RCC 7860 (cell line): ENCODE data around the gene MC1R.
"Not testable (repeated sequence)": the region's sequence is repeated elsewhere in the genome, so short reads cannot be mapped to it uniquely, and the experiment has no call there.

ENCODE experiments used
- DNase-seq: peaks from one replicate; pipeline ENCODE4 v3.0.0-alpha.2; 2015; ENCODE audit warnings: low spot score
- FAIRE-seq: peaks from 2 replicates; lab custom pipeline; 2012; peaks lifted over from hg19 to GRCh38; lab: Jason Lieb, UNC

Gene MC1R

DNA sequence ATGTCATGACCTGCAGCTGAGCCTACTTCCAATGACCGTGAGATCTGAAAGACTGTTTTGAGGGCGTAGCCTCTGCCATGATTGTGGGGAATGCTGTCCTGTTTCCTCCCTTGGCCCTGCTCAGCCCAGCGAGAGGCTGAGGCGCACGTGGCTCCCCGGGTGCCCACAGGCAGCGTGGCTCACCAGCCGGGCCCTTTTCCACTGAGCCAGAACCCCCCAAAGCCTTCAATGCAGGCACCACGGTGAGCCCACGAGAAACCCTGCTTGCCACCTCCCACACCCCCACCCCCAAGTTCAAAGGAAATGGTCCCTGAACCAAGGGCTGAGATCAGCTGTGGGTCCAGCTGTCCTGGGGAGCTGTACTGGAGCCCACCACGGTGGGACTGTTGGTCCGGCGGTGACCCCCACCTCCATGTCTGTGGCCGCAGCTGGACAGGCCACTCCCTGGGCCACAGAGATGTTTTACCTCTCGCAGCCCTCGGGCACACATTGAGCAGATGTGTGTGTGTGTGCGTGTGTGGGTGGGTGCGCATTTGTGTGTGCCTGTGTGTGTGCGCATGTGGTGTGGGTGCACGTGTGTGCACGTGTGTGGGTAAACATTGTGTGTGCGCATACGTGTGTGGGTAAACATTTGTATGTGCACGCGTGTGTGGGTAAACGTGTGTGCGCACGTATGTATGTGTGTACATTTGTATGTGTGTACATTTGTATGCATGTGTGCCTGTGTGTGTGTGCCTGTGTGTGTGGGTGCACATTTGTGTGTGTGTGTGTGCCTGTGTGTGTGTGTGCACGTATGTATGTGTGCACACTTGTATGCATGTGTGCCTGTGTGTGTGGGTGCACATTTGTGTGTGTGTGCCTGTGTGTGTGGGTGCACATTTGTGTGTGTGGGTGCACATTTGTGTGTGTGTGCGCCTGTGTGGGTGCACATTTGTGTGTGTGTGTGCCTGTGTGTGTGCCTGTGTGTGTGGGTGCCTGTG is 5.0 kb upstream of the MC1R start:
- DNase-seq, result no peak
- no peak for FAIRE-seq

- DNase-seq, FAIRE-seq: not testable (repeated sequence)
Observed at GRCh38 chr16:89914642-89915285, 3.9 kb upstream of the MC1R start.

GRCh38 chr16:89915303-89916232 is 3.1 kb upstream of the MC1R start:
- DNase-seq (no peak), FAIRE-seq (no peak)

- FAIRE-seq (peak; percentile 85), DNase-seq (peak; percentile 92)
Observed at GRCh38 chr16:89917773-89918452, 749 bp upstream of the MC1R start.

GRCh38 chr16:89919535-89920406 is 1.1 kb downstream of the MC1R start:
- FAIRE-seq (no peak), DNase-seq (no peak)

DNA sequence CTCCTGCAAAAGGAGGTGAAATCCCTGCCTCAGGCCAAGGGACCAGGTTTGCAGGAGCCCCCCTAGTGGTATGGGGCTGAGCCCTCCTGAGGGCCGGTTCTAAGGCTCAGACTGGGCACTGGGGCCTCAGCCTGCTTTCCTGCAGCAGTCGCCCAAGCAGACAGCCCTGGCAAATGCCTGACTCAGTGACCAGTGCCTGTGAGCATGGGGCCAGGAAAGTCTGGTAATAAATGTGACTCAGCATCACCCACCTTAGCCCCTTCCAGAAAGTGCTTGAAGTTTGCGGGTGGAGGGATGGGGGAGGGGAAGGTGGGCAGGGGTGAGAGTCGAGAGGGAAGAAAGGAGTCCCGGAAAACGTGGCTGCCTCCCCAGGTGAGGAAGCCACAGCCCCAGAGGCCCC is 2.1 kb downstream of the MC1R start:
- FAIRE-seq (no peak), DNase-seq (peak; percentile 43)

GRCh38 chr16:89921131-89921701 is 2.6 kb downstream of the MC1R start:
- no peak for FAIRE-seq
- no peak for DNase-seq

DNA sequence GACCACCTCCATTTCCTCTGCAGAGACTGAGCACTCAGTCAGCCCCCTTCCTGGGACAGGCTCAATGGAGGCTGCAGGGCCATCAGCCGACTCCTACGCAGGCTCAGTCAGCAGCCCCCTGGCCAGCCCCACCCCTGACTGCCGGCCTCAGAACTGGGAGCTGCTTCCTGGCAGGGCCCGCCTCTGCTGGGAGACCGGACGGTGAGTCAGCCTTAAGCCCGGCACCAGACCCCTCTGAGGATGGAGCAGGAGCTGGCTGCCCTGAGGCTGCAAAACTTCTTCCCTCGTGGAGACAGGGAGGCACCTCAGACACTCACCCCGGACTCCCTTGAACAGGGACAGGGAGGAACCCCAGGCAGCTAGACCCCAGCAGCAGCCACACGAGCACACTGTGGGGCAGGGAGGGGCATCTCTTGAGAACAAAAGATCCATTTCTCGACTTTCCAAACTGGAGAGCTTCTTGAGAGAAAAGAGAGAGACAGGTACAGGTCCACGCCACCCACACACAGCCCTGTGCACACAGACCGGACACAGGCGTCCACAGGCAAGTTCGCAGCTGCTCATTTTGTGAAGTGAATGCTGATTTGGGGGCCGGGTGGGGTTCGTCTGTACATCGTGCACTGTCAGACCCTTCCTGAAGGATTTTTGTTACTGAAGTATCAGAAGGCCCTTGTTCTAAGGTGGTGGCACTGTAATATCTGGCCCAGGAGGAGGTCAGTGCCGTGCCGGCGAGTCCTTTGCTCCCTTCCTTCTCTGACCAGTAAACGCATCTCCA is 3.2 kb downstream of the MC1R start:
- DNase-seq (peak; percentile 90), FAIRE-seq (peak; percentile 83)

GRCh38 chr16:89922477-89922883 is 3.8 kb downstream of the MC1R start:
- DNase-seq, result peak; percentile 86
- FAIRE-seq, result no peak

- peak; percentile 72 for DNase-seq
- no peak for FAIRE-seq
Observed at GRCh38 chr16:89922884-89923639, 4.4 kb downstream of the MC1R start, which contains the start of gene TUBB3. TUBB3 (plus strand) TSS chr16:89923342; CDS start chr16:89923402, 60 bp downstream.

DNA sequence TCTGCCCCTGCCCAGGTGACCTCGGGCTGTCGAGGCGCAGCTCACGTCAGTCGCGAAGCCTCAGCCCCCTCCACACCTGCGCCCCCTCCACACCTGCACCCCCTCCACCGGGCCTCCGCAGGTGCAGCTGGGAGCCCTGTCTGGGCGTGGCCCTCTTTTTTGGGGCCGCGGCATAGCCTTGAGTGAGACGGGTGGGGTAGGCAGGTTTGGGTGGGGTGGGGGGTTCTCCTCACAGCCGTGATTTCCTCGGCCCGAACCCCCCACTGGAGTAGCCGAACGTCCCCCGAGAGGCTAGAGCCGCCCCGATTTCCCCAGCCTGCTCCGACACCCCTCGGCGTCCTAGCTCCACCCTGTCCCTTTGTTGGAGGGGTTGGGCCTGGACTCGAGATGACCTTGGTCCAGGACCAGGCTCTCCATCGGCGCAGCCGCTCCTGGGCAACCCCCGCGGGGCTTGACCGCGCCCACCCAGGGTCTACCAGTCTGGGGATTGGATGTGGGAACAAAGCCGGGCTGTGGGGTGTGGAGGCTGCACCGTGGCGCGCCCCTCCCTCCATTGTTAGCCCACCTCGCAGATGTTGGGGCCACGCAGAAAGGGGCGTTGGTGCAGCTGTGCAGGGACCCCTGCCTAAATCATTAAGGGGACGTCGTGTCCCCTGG is 5.1 kb downstream of the MC1R start:
- no peak for FAIRE-seq
- no peak for DNase-seq

GRCh38 chr16:89924297-89924924 is 5.7 kb downstream of the MC1R start:
- no peak for DNase-seq

DNA sequence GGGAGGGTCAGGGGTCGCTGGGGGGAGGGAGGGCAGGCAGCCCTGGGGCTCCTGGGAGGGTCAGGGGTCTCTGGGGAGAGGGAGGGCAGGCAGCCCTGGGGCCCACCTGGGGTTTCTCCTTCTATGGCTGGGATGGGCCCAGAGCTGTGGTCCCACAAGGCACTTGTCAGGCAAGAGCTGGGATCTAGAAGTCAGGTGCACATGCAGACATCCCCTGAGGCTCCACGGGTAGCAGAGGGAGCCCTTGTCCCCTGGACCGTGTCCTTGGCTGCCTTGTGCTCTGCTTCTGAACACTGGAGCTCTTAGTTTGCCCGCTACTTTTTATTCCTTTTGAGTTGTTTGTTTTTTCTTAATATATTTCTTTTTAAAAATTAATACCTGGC is 6.3 kb downstream of the MC1R start:
- no peak for DNase-seq
- no peak for FAIRE-seq

More at GRCh38 chr16:89924297-89924924, 5.7 kb downstream of the MC1R start:
- FAIRE-seq, result no peak

DNA sequence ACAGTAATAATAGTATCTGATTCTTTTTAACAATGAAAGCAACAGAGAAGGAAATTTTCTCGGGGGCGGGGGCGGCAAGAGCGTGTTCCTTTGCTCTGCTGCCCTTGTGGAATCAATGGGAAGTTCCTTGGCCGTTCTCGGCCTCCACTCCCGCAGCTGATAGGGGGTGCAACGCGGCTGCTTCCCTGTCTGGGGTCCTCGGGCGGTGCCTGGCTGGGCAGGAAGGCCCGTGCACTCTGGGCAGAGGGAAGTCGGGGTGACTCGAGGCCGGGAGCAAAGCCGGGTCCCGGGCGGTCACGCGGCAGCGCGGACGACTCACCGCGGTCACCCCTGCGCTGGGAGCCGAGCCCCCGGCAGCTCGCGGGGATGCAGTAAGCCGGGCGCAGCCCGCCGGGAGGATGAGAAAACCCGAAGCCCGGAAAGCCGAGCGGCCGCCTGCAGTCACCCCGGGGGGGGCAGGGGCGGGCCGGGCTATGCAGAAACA is 7.0 kb downstream of the MC1R start:
- FAIRE-seq (no peak), DNase-seq (no peak)

GRCh38 chr16:89931305-89931896 is 12.7 kb downstream of the MC1R start:
- no peak for FAIRE-seq

DNA sequence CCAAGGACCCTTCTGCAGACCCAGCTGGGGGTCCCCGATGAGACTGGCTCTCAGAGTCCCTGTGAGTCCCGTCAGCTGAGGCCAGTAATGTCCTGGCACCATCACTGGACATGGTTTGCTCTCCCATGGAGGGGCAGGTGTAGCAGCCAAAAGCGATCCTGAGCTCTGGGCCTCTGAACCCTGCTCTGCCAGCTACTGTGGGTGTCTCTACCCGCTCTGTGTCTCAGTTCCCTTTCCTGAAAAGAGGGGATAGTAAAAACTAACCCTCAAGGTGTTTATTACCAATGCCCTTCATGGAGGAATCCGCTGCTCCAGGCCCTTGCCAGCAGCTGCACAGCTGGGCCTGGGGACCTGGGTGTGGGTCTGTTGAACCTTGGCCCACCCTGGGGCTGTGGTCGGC is 13.3 kb downstream of the MC1R start:
- DNase-seq, result no peak
- no peak for FAIRE-seq

More at GRCh38 chr16:89931305-89931896, 12.7 kb downstream of the MC1R start:
- DNase-seq, result peak; percentile 40
